HPDE6-E6E7 (cell line): ENCODE results near the gene CPT1B.
"Not testable (repeated sequence)": the region's sequence is repeated elsewhere in the genome, so short reads cannot be mapped to it uniquely, and the experiment has no call there.

Experiments used
- DNase-seq: peaks from one replicate; pipeline ENCODE4 v3.0.0; 2011; ENCODE audit warnings: missing footprints; ENCODE audit errors: extremely low spot score

CPT1B gene

GRCh38 chr22:50528682-50529415 is 49.4 kb downstream of the CPT1B start:
- no peak for DNase-seq

- DNase-seq: no peak
Measured at GRCh38 chr22:50527921-50528681, 50.1 kb downstream of the CPT1B start.

GRCh38 chr22:50526834-50527801 is 51.1 kb downstream of the CPT1B start:
- DNase-seq: no peak

GRCh38 chr22:50526108-50526833 is 52.0 kb downstream of the CPT1B start:
- DNase-seq: no peak

GRCh38 chr22:50525858-50526107 is 52.4 kb downstream of the CPT1B start:
- DNase-seq: no peak

- no peak for DNase-seq
Measured at GRCh38 chr22:50525104-50525857, 52.9 kb downstream of the CPT1B start, which contains the start of gene SCO2. TSS of gene SCO2 (minus strand) at chr22:50525598. CDS start at chr22:50524411, 1,187 bp downstream.

- DNase-seq: no peak
Measured at GRCh38 chr22:50524676-50525103, 53.5 kb downstream of the CPT1B start.

GRCh38 chr22:50523806-50524675 is 54.2 kb downstream of the CPT1B start:
- DNase-seq: no peak

GRCh38 chr22:50523458-50523805 is 54.8 kb downstream of the CPT1B start:
- DNase-seq: no peak

GRCh38 chr22:50522806-50523438 is 55.3 kb downstream of the CPT1B start:
- DNase-seq: no peak

GRCh38 chr22:50522208-50522805 is 55.9 kb downstream of the CPT1B start:
- DNase-seq: no peak

GRCh38 chr22:50521710-50522109 is 56.5 kb downstream of the CPT1B start:
- DNase-seq: no peak

GRCh38 chr22:50520826-50521453 is 57.3 kb downstream of the CPT1B start:
- no peak for DNase-seq

GRCh38 chr22:50520184-50520583 is 58.0 kb downstream of the CPT1B start:
- DNase-seq: not testable (repeated sequence)

GRCh38 chr22:50519151-50519550 is 59.1 kb downstream of the CPT1B start:
- DNase-seq: no peak
